ENCODE measurements around the gene HSPA1A. TPM values are rescaled to one million over a fixed set of nuclear protein-coding genes. Genes with fewer than 3 reads are reported as not detected.

Gene HSPA1A
- total and polyA plus RNA-seq, 4 donors, result 90.6 to 1,149 (median 139) TPM

- Histone ChIP-seq H3K27ac (ENCODE audit: low read depth in 1 of 2, low read length in 1 of 2) (no peak overlapping the region), H3K4me1 (ENCODE audit: control insufficient read depth in 5 of 5, insufficient read depth in 5 of 5, low read length in 5 of 5) (peaks cover 0 to 14% (median 5%) of the 10 kb centered on the region in 5 donors), H3K9ac (ENCODE audit: insufficient read depth in 1 of 2, low read length in 2 of 2) (no peak overlapping the region), H3K4me3 (no peak overlapping the region), H3K9me3 (ENCODE audit: control insufficient read depth in 4 of 4, insufficient read depth in 3 of 4, low read length in 3 of 4) (no peaks in the 10 kb centered on the region), H3K36me3 (ENCODE audit: control insufficient read depth in 4 of 4, insufficient read depth in 4 of 4, low read length in 4 of 4) (peaks cover 6 to 31% (median 11%) of the 10 kb centered on the region in 4 donors), H3K27me3 (ENCODE audit: control insufficient read depth in 3 of 3, insufficient read depth in 3 of 3, low read length in 2 of 3) (no peaks in the 10 kb centered on the region)
- ATAC-seq (ENCODE audit: insufficient read depth, low FRiP score) (no peak), DNase-seq (no peak)
- no peak for TF ChIP-seq CTCF (IDR thresholded peaks at IDR 0.05; ENCODE audit: control extremely low read depth, extremely low read depth)
- WGBS, 2 donors, result 90 to 95% methylated on average over 8 of the region's 8 CpGs
Observed at GRCh38 chr6:31858707-31859106, 43.4 kb downstream of the HSPA1A start.

- WGBS, 2 donors, result 91 to 94% methylated on average over 11 of the region's 11 CpGs
- peaks cover 6 to 31% (median 11%) of the 10 kb centered on the region in 4 donors for H3K36me3 ChIP-seq (ENCODE audit: control insufficient read depth in 4 of 4, insufficient read depth in 4 of 4, low read length in 4 of 4)
- ATAC-seq (ENCODE audit: insufficient read depth, low FRiP score) (no peak), DNase-seq (no peak)
- H3K4me3 ChIP-seq, result no peak overlapping the region
- no peak for TF ChIP-seq CTCF (IDR thresholded peaks at IDR 0.05; ENCODE audit: control extremely low read depth, extremely low read depth)
- no peaks in the 10 kb centered on the region for H3K9me3 ChIP-seq (ENCODE audit: control insufficient read depth in 4 of 4, insufficient read depth in 3 of 4, low read length in 3 of 4)
- H3K9ac ChIP-seq (ENCODE audit: insufficient read depth in 1 of 2, low read length in 2 of 2), result no peak overlapping the region
- H3K4me1 ChIP-seq (ENCODE audit: control insufficient read depth in 5 of 5, insufficient read depth in 5 of 5, low read length in 5 of 5), result peaks cover 0 to 17% (median 5%) of the 10 kb centered on the region in 5 donors
- H3K27ac ChIP-seq (ENCODE audit: low read depth in 1 of 2, low read length in 1 of 2), result no peak overlapping the region
- H3K27me3 ChIP-seq (ENCODE audit: control insufficient read depth in 3 of 3, insufficient read depth in 3 of 3, low read length in 2 of 3), result no peaks in the 10 kb centered on the region
Observed at GRCh38 chr6:31859923-31860322, 44.6 kb downstream of the HSPA1A start.

DNA sequence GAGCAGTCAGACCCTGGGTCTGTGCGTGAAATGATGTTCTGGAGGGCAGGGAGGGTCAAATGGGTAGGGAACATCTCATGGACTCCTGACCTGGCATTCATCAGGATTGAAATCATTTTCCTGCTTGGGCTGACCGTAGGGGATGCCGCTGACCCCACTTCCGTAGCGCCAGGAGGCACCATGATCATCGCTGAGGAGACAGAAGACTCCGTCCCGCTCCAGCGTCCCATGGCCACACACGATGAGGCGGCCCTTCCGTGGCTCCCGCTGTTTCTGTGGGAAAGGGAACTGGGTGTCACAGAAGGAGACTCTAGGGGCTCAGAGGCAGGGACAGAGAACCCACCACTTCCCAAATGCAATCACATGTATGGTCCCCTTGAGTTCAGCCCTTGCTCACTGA is 45.0 kb downstream of the HSPA1A start:
- 96 to 98% methylated on average over 13 of the region's 13 CpGs for WGBS, 2 donors
- DNase-seq, result no peak
- Histone ChIP-seq H3K27ac (ENCODE audit: low read depth in 1 of 2, low read length in 1 of 2) (no peak overlapping the region), H3K36me3 (ENCODE audit: control insufficient read depth in 4 of 4, insufficient read depth in 4 of 4, low read length in 4 of 4) (peaks cover 6 to 31% (median 11%) of the 10 kb centered on the region in 4 donors), H3K4me1 (ENCODE audit: control insufficient read depth in 5 of 5, insufficient read depth in 5 of 5, low read length in 5 of 5) (peaks cover 0 to 17% (median 5%) of the 10 kb centered on the region in 5 donors), H3K9me3 (ENCODE audit: control insufficient read depth in 4 of 4, insufficient read depth in 3 of 4, low read length in 3 of 4) (no peaks in the 10 kb centered on the region), H3K9ac (ENCODE audit: insufficient read depth in 1 of 2, low read length in 2 of 2) (no peak overlapping the region), H3K27me3 (ENCODE audit: control insufficient read depth in 3 of 3, insufficient read depth in 3 of 3, low read length in 2 of 3) (no peaks in the 10 kb centered on the region), H3K4me3 (no peak overlapping the region)
- ATAC-seq (ENCODE audit: insufficient read depth, low FRiP score), result no peak
- TF ChIP-seq CTCF (IDR thresholded peaks at IDR 0.05; ENCODE audit: control extremely low read depth, extremely low read depth), result no peak

GRCh38 chr6:31861150-31861549 is 45.8 kb downstream of the HSPA1A start:
- Histone ChIP-seq H3K4me3 (no peak overlapping the region), H3K9ac (ENCODE audit: insufficient read depth in 1 of 2, low read length in 2 of 2) (no peak overlapping the region), H3K36me3 (ENCODE audit: control insufficient read depth in 4 of 4, insufficient read depth in 4 of 4, low read length in 4 of 4) (peaks cover 6 to 31% (median 11%) of the 10 kb centered on the region in 4 donors), H3K27me3 (ENCODE audit: control insufficient read depth in 3 of 3, insufficient read depth in 3 of 3, low read length in 2 of 3) (no peaks in the 10 kb centered on the region), H3K27ac (ENCODE audit: low read depth in 1 of 2, low read length in 1 of 2) (no peak overlapping the region), H3K4me1 (ENCODE audit: control insufficient read depth in 5 of 5, insufficient read depth in 5 of 5, low read length in 5 of 5) (peaks cover 0 to 17% (median 5%) of the 10 kb centered on the region in 5 donors), H3K9me3 (ENCODE audit: control insufficient read depth in 4 of 4, insufficient read depth in 3 of 4, low read length in 3 of 4) (no peaks in the 10 kb centered on the region)
- no peak for TF ChIP-seq CTCF (IDR thresholded peaks at IDR 0.05; ENCODE audit: control extremely low read depth, extremely low read depth)
- ATAC-seq (ENCODE audit: insufficient read depth, low FRiP score), result no peak
- 93% methylated on average over 7 of the region's 7 CpGs for WGBS, 2 donors
- DNase-seq, result no peak

Data from lung (tissue), 12 donors.